DOHH2 (cell line): Measurements from ENCODE around the gene PPP4R4.

Experiments
- H3F3A ChIP-seq: fragments of 200-600 bp; sonication (generic), shearing (Covaris generic); 2 replicates; pipeline ENCODE4 v1.6.0; 2016; ENCODE audit warnings: antibody characterized with exemption, mild to moderate bottlenecking; ENCODE audit not compliant: control insufficient read depth, insufficient read depth
- H3K27ac ChIP-seq: fragments of 200-600 bp; sonication (generic); 2 replicates; pipeline ENCODE4 v1.5.1; 2014; ENCODE audit warnings: low read depth, mild to moderate bottlenecking, low read length, moderate library complexity
- H3K27me3 ChIP-seq: fragments of 200-600 bp; sonication (generic); 2 replicates; pipeline ENCODE4 v1.6.1; 2014; ENCODE audit warnings: mild to moderate bottlenecking, low read length, mixed read lengths; ENCODE audit not compliant: control insufficient read depth
- H3K36me3 ChIP-seq: fragments of 200-600 bp; sonication (generic); 2 replicates; pipeline ENCODE4 v1.6.1; 2014; ENCODE audit warnings: mild to moderate bottlenecking, low read length, moderate library complexity, mixed read lengths; ENCODE audit not compliant: control insufficient read depth
- H3K4me1 ChIP-seq: fragments of 200-600 bp; sonication (generic); 2 replicates; pipeline ENCODE4 v1.6.1; 2014; ENCODE audit warnings: mild to moderate bottlenecking, low read length, mixed read lengths; ENCODE audit not compliant: control insufficient read depth
- H3K4me2 ChIP-seq: fragments of 200-600 bp; sonication (generic); 2 replicates; pipeline ENCODE4 v1.6.0; 2014; ENCODE audit warnings: mild to moderate bottlenecking, low read length, moderate library complexity
- H3K4me3 ChIP-seq: fragments of 200-600 bp; sonication (generic); 2 replicates; pipeline ENCODE4 v1.5.1; 2014; ENCODE audit warnings: mild to moderate bottlenecking, low read length, mixed read lengths
- H3K79me2 ChIP-seq: fragments of 200-600 bp; sonication (generic); 2 replicates; pipeline ENCODE4 v1.6.1; 2014; ENCODE audit warnings: mild to moderate bottlenecking, low read length, mixed read lengths; ENCODE audit not compliant: control insufficient read depth
- H3K9me2 ChIP-seq: fragments of 200-600 bp; sonication (generic); replicated peaks from 2 replicates; pipeline ENCODE4 v1.6.1; 2014; ENCODE audit warnings: mild to moderate bottlenecking, low read length, mixed read lengths; ENCODE audit not compliant: control insufficient read depth
- H3K9me3 ChIP-seq: fragments of 200-600 bp; sonication (generic); 2 replicates; pipeline ENCODE4 v1.6.1; 2014; ENCODE audit warnings: antibody characterized with exemption, low read length, mixed read lengths; ENCODE audit not compliant: control insufficient read depth, insufficient read depth
- H4K20me1 ChIP-seq: fragments of 200-600 bp; sonication (generic); 2 replicates; pipeline ENCODE4 v1.6.0; 2014; ENCODE audit warnings: low read depth, mild to moderate bottlenecking, antibody characterized with exemption, low read length, moderate library complexity; ENCODE audit not compliant: control insufficient read depth, insufficient read depth
- CTCF ChIP-seq: fragments of 200-600 bp; sonication (generic); IDR thresholded peaks from one replicate; pipeline ENCODE4 v1.5.1; 2014; ENCODE audit warnings: antibody characterized with exemption, mild to moderate bottlenecking, low read depth, low read length; ENCODE audit not compliant: poor library complexity, severe bottlenecking
- EZH2phosphoT487 ChIP-seq: fragments of 200-600 bp; sonication (generic); IDR thresholded peaks from 2 replicates; pipeline ENCODE4 v1.6.1; 2017; ENCODE audit warnings: borderline replicate concordance, mild to moderate bottlenecking, antibody characterized with exemption, low read length, moderate library complexity, mixed read lengths

PPP4R4 gene

GRCh38 chr14:94173885-94174603 is at the start of gene PPP4R4:
TSS of gene PPP4R4 (plus strand) at chr14:94174322. CDS start at chr14:94174466, 144 bp downstream.
- Histone ChIP-seq H3K4me2 (peak within 1 kb of the TSS; percentile 94), H3K27me3 (peaks cover 69% of the 10 kb centered on the region), H3K36me3 (no peaks in the 10 kb centered on the region), H3K79me2 (no peaks in the 10 kb centered on the region), H3K4me3 (peak within 1 kb of the TSS; percentile 86), H3F3A (0 out of 2 replicates have a peak, but pooled peaks cover 6% of the 10 kb centered on the region), H3K9me2 (no peaks in the 10 kb centered on the region), H3K4me1 (peaks cover 11% of the 10 kb centered on the region), H3K27ac (no peak within 1 kb of the TSS), H3K9me3 (no peaks in the 10 kb centered on the region), H4K20me1 (no peaks in the 10 kb centered on the region)
- TF ChIP-seq EZH2phosphoT487 (peak; percentile 84; the same call in 1 of the 2 replicates), CTCF (no peak)

- no peaks in the 10 kb centered on the region for H3K36me3 ChIP-seq
- peaks cover 5% of the 10 kb centered on the region for H3K9me3 ChIP-seq
- H3K27me3 ChIP-seq, result peaks cover 7% of the 10 kb centered on the region
- H4K20me1 ChIP-seq, result no peaks in the 10 kb centered on the region
- no peak overlapping the region for H3K27ac ChIP-seq
- no peak overlapping the region for H3K4me3 ChIP-seq
- H3F3A ChIP-seq, result no peaks in the 10 kb centered on the region
- H3K4me1 ChIP-seq, result peaks cover 11% of the 10 kb centered on the region
- no peaks in the 10 kb centered on the region for H3K79me2 ChIP-seq
- no peak for TF ChIP-seq CTCF
- no peak overlapping the region for H3K4me2 ChIP-seq
- no peaks in the 10 kb centered on the region for H3K9me2 ChIP-seq
Observed at GRCh38 chr14:94124582-94125377, 49.3 kb upstream of the PPP4R4 start.

GRCh38 chr14:94125659-94126418 is 48.3 kb upstream of the PPP4R4 start:
- Histone ChIP-seq H3K9me2 (no peaks in the 10 kb centered on the region), H3K27ac (no peak overlapping the region), H3K4me2 (no peak overlapping the region), H3K79me2 (no peaks in the 10 kb centered on the region), H3K4me1 (peaks cover 17% of the 10 kb centered on the region), H4K20me1 (no peaks in the 10 kb centered on the region), H3K9me3 (no peaks in the 10 kb centered on the region), H3F3A (no peaks in the 10 kb centered on the region), H3K27me3 (peaks cover 13% of the 10 kb centered on the region), H3K4me3 (no peak overlapping the region), H3K36me3 (no peaks in the 10 kb centered on the region)
- TF ChIP-seq EZH2phosphoT487 (no peak), CTCF (no peak)
